Measurements from ENCODE around the gene TMPRSS5.
"Not testable (repeated sequence)": the region's sequence is repeated elsewhere in the genome, so short reads cannot be mapped to it uniquely, and the experiment has no call there.

Gene TMPRSS5

GRCh38 chr11:113697756-113698407 is 8.2 kb downstream of the TMPRSS5 start:
- no peak for DNase-seq (ENCODE audit: low read depth in 2 of 2)

DNA sequence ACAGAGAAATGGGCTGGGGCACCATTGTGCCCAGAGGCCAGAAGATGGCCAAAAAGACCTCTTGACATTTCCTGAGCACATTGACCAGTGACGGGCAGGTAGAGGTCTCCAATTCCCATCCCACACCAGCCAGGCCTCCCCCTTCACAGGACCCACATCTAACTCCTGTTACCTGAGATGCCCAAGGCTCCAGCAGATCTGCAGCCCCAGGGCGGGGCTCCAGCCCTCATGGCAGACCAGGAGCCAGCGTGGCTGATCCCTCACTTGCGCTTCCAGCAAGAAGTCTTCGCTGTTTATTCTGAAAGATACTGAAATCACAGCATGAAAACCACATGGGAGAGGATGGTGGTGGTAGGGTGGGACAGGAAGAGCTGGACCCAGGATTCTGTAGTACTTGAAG is 9.0 kb downstream of the TMPRSS5 start:
- no peak for DNase-seq (ENCODE audit: low read depth in 2 of 2)

DNA sequence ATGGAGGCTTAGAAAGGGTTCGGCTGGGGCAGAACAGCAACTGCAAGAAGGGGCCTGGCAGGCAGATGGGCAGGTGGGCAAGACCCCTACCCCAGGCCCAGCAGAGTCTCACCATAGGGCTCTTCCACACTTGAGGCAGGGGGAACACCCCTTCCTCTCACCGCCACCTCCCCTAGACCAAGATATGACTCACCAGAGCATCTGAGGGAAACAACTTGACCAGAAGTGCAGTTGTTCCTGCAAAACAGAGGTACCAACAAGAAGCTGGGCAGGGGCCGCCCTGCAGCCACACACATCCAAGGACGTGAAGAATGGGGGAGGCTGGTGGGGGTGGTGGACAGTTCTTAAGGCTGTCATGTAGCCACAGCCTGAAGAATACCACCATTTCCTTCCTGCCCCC is 10.9 kb downstream of the TMPRSS5 start:
- no peak for DNase-seq (ENCODE audit: low read depth in 2 of 2)

- DNase-seq (ENCODE audit: low read depth in 2 of 2) = no peak
Observed at GRCh38 chr11:113694390-113694789, 11.7 kb downstream of the TMPRSS5 start.

DNA sequence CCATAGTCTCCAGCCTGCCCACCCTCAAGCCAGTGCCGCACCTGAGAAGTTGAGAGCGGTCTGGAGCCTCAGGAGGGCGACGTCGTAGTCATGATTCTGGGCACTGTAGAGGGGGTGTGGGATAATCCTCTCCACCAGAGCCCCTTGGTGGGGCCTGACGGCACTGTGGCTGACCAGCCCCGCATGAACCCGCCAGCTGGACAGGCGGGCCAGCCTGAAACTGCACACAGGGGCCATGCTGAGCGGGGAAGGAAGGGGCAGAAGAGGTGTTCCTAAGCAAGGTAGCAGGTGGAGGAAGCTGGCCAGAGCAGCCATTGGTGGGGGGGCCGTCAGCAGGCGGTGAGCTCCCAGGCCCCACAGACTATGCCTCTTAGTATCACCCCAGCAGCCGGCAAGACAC is 13.1 kb downstream of the TMPRSS5 start:
- no peak for DNase-seq (ENCODE audit: low read depth in 2 of 2)

- no peak for DNase-seq (ENCODE audit: low read depth in 2 of 2)
Observed at GRCh38 chr11:113690619-113691569, 15.2 kb downstream of the TMPRSS5 start.

GRCh38 chr11:113689768-113690618 is 16.1 kb downstream of the TMPRSS5 start:
- DNase-seq (ENCODE audit: low read depth in 2 of 2) = no peak

DNA sequence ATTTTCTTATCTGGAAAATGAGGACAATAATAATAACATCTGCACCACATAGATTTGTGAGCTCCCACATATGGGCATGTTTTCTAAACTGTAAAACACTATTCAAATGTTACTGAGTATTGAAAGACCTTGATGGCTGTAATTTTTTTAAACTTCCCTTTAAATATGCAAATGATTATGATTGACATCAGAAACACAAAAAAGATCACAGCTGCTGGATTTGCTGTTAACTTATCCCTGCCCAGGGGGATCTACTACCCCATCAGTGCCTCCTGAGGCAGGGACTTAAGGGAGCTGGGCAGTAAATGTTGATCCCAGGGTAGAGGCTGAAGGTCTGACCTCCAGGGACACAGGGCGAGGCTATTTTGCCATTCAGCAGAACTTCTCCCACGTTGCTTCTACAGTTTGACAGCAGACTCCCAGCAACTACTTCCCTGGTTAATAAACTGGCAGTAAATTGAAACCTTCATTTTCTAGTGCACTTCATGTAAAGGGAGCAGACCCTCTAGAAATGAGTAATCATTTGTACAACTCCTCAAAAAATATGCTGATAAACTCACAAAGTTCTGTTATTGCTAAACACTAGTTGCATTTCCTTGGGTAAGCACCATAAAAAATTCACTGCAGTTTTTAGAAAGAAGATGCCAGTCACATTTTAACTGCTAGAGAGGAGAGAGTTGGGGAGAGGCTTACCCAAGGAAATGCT is 20.3 kb downstream of the TMPRSS5 start:
- DNase-seq (ENCODE audit: low read depth in 2 of 2) = no peak

- DNase-seq (ENCODE audit: low read depth in 2 of 2) = no peak
Observed at GRCh38 chr11:113684496-113684895, 21.6 kb downstream of the TMPRSS5 start.

DNA sequence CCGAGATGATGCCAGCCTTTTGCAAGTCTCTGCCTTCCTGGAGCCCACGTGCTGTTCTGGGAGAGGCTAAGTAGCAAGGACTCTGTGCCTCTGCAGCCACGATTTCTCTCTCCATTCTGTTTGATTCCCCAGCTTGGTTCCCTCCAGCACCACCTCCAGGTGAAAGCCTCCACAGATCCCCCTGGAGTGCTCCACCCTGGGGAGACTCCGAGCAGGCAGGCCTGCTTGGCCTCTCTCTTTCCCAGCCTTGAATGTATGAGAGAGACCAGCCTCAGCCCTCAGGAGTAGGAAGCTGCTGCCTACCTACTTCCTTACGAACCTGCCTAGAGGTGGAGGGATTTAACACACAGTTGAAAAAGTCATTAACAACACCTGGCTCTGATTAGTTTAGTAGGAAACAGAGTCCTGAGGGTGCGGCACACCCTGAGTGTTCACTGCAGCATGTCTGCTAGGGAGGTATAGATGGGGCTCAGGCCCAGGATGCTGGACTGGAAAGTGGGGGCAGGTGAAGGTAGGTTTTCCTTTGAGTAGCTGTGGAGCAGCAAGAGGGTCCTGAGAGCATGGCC is 22.5 kb downstream of the TMPRSS5 start:
- DNase-seq (ENCODE audit: low read depth in 2 of 2) = no peak

DNA sequence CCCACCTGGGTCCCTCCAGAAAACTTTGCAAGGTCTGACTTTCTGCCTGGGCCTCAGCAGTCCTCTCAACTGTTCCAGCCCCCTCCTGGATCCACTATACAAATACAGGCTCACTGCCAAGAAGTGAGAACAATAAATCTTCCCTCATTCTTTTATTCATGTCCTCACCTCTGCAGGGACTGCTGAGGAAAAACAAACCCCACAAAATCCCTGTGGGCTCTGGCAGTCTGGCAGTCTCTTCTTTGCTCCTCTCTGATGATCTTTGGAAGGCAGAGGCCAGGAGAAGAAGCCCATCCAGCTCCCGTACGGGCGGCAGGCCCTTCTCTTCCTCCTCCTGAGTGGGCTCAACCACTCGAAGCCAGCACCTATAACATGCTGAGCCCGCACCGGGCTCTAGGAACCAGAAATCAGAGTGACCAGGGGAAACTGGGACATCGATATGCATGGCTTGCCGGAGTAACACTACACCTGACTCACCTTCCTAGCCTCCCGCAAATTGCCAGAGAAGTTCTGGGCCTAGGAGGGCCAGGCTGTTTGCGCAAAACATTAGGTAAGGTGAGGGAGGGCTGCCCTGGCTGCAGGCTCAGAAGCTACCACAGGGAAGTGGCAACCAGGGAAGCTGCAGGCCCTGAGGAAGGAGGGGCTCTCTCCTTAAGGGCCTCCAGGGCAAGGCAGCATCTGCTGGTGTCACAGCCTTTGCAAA is 24.2 kb downstream of the TMPRSS5 start:
- DNase-seq (ENCODE audit: low read depth in 2 of 2) = no peak

DNA sequence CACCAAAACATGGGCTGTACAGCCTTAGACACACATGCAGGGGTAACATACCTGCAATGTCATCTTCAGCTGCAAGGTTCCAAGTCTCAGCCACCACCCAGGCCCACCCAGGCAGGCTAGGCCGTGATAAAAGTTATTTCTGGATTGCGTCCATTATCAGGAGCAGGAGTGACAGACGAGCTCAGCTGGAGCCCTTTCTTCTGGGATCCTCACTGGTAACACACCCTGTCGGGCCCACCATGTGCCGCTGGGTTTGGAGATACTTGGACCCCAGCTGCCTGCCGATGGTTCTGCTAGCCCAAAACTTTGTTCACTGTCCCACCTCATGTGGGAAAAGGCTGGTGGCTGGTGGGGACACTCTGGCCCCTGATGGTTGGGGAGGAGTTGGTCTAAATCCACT is 24.8 kb downstream of the TMPRSS5 start:
- DNase-seq (ENCODE audit: low read depth in 2 of 2) = no peak

- no peak for DNase-seq (ENCODE audit: low read depth in 2 of 2)
Observed at GRCh38 chr11:113677685-113678084, 28.4 kb downstream of the TMPRSS5 start.

DNA sequence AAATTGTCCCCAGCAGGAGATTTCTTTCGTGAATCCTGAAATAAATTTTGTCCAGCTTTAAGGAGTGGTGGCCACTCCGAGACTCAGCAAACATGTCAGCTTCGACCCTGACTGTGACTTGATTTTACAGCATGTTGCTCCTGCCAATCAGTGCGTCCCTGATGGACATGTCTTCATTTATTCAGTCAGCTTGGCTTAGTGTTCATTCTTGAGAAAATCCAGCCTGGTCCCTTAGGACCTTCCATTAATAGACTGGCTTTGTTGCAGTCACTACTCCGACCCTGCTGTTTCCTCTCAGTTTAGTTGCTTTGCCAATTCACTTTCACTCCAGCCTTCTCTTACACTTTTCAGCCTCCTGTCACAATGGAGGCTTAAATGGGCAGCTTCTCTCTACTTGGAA is 30.5 kb downstream of the TMPRSS5 start:
- DNase-seq (ENCODE audit: low read depth in 2 of 2) = no peak

DNA sequence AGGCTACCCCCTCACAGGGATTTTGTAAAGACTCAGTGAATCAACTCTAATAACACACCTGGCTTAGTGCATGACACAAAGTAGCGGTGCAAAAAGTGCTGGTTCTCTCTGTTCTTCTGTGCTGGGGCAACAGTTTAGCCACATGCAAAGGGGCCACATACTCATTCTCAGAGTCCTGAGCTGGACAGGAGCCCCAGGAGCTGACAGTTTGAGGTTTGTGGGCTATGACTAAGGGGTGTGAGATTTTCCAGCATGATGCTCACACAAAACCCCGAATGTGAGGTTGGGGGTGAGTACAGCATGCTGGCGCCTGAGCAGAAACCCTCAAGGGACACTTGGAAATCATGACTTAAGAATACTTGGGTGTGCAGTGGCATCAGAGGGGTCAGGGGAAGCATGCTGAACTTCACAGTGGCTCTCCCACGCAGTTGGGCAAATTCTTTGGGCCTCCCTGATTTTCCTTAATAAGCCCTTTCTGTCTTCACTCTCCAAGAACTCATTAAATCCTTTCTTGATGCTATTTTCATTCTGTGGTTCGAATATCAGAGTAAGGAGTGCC is 31.0 kb downstream of the TMPRSS5 start:
- DNase-seq (ENCODE audit: low read depth in 2 of 2) = no peak

GRCh38 chr11:113674397-113674685 is 31.8 kb downstream of the TMPRSS5 start:
- DNase-seq (ENCODE audit: low read depth in 2 of 2) = no peak

- DNase-seq (ENCODE audit: low read depth in 2 of 2) = no peak
Observed at GRCh38 chr11:113673550-113674396, 32.3 kb downstream of the TMPRSS5 start.

DNA sequence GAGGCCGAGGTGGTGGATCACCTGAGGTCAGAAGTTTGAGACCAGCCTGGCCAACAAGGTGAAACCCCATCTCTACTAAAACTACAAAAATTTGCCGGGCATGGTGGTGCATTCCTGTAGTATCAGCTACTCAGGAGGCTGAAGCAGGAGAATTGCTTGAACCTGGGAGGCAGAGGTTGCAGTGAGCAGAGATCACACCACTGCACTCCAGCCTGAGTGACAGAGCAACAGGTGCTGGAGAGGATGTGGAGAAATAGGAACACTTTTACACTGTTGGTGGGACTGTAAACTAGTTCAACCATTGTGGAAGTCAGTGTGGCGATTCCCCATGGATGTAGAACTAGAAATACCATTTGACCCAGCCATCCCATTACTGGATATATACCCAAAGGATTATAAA is 34.2 kb downstream of the TMPRSS5 start:
- DNase-seq (ENCODE audit: low read depth in 2 of 2) = not testable (repeated sequence)

GRCh38 chr11:113670831-113671215 is 35.3 kb downstream of the TMPRSS5 start:
- no peak for DNase-seq (ENCODE audit: low read depth in 2 of 2)
